CD8-positive, alpha-beta memory T cell (primary cell): Measurements from ENCODE around the gene ABCB6. TPM values are rescaled to one million over a fixed set of nuclear protein-coding genes. Genes with fewer than 3 reads are reported as not detected.

Experiments used
- CTCF ChIA-PET: fragments of 350-600 bp; sonication (Branson Sonifier 250); formaldehyde crosslinking; loops from one replicate; lab custom pipeline; 2021; ENCODE audit warnings: antibody characterized with exemption; lab: Charles Lee
- POLR2A ChIA-PET: fragments of 350-600 bp; sonication (Branson Sonifier 250); formaldehyde crosslinking; loops from one replicate; lab custom pipeline; 2021; ENCODE audit warnings: antibody characterized with exemption; lab: Charles Lee
- DNase-seq, 5 donors: peaks; one replicate each; pipeline versions ENCODE4 v3.0.0 to v3.0.0-alpha.2; 2020 to 2022; ENCODE audit warnings: mixed read lengths in 1 of 5
- H3K27ac ChIP-seq: one replicate; pipeline ENCODE4 v1.7.0; 2013; ENCODE audit warnings: low read depth, mild to moderate bottlenecking, low read length, moderate library complexity
- H3K27me3 ChIP-seq: 2 replicates; pipeline ENCODE4 v1.7.0; 2013; ENCODE audit warnings: low read length, mild to moderate bottlenecking; ENCODE audit not compliant: insufficient read depth, poor library complexity, severe bottlenecking
- H3K36me3 ChIP-seq: 2 replicates; pipeline ENCODE4 v1.7.0; 2013; ENCODE audit warnings: mild to moderate bottlenecking, low read length, moderate library complexity; ENCODE audit not compliant: insufficient read depth
- H3K4me1 ChIP-seq: 2 replicates; pipeline ENCODE4 v1.7.0; 2013; ENCODE audit warnings: mild to moderate bottlenecking, low read length, moderate library complexity; ENCODE audit not compliant: insufficient read depth
- H3K4me3 ChIP-seq: 2 replicates; pipeline ENCODE4 v1.7.0; 2013; ENCODE audit warnings: mild to moderate bottlenecking, low read length
- H3K9me3 ChIP-seq: 2 replicates; pipeline ENCODE4 v1.7.0; 2013; ENCODE audit warnings: mild to moderate bottlenecking, low read length
- H3K27ac Mint-ChIP-seq, 8 donors: one replicate each; pipeline ENCODE4 v1.8.0; 2020 to 2021; ENCODE audit warnings: mixed read lengths in 8 of 8, mild to moderate bottlenecking in 6 of 8, inconsistent platforms in 3 of 8, moderate library complexity in 3 of 8
- H3K27me3 Mint-ChIP-seq, 2 donors: one replicate each; pipeline ENCODE4 v1.8.0; 2020 to 2021; ENCODE audit warnings: mixed read lengths in 2 of 2, mild to moderate bottlenecking in 1 of 2, moderate library complexity in 1 of 2
- H3K36me3 Mint-ChIP-seq, 3 donors: one replicate each; pipeline ENCODE4 v1.8.0; 2020 to 2021; ENCODE audit warnings: mixed read lengths in 3 of 3, inconsistent platforms in 1 of 3, mild to moderate bottlenecking in 1 of 3
- H3K4me1 Mint-ChIP-seq, 3 donors: one replicate each; pipeline ENCODE4 v1.8.0; 2020 to 2021; ENCODE audit warnings: mixed read lengths in 3 of 3, inconsistent platforms in 1 of 3, mild to moderate bottlenecking in 1 of 3
- H3K4me3 Mint-ChIP-seq, 7 donors: one replicate each; pipeline ENCODE4 v1.8.0; 2020 to 2021; ENCODE audit warnings: mixed read lengths in 7 of 7, mild to moderate bottlenecking in 6 of 7, moderate library complexity in 4 of 7, inconsistent platforms in 2 of 7
- H3K9me3 Mint-ChIP-seq, 5 donors: one replicate each; pipeline ENCODE4 v1.8.0; 2020 to 2022; ENCODE audit warnings: mixed read lengths in 5 of 5, mild to moderate bottlenecking in 3 of 5, moderate library complexity in 2 of 5, inconsistent platforms in 1 of 5
- polyA plus RNA-seq: library from polyadenylated mRNA; unstranded; fragments of 300-500 nt; fragmentation: Illumina TruSeq; gene quantifications from one replicate; pipeline ENCODE4 v1.2.3, GENCODE V29; 2021
- total RNA-seq, 2 experiments: library from RNA; stranded (reverse); gene quantifications; one replicate each; pipeline ENCODE4 v1.2.3, GENCODE V29; 2021

ABCB6 gene
- total and polyA plus RNA-seq, 3 experiments from 2014 or later = 2.1 to 22.8 (median 22.1) TPM

DNA sequence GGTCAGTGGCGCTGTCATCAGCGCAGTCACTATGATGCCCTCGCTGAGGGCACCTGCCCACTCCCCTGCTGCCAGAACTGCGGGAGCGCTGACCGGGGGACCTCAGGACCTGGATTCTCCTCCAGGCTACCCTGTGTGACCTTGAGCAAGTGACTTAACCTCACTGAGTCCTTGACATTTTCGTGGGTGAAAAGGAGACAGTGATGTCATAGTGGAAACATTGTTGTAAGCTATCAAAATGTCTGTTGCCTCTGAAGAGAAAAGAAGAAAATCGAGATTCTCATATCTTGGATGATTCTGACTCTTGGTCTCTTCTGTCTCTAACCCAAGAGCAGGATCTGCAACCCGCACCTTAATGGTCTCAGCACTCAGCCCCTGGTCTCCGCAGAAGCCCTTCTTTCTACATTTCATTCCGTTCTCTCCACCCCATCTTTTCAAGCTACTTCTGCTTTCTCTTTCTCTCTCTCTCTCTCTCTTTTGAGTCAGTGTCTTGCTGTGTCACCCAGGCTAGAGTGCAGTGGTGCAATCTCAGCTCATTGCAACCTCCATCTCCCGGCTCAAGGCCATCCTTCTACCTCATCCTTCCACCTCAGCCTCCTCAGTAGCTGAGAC lies 35.9 kb upstream of the ABCB6 start:
- Histone ChIP-seq H3K4me3 (peak overlapping the region; percentile 99), H3K27me3 (no peaks in the 10 kb centered on the region), H3K9me3 (no peaks in the 10 kb centered on the region), H3K36me3 (peaks cover 23% of the 10 kb centered on the region), H3K4me1 (peaks cover 30% of the 10 kb centered on the region), H3K27ac (peak overlapping the region; percentile 95)
- ChIA-PET CTCF (interaction anchor here (0.7 to 12.3 kb wide), 14 partner anchors 10 to 134 kb away, joined by 3 to 136 read pairs (median 4); partner anchors contain the start of genes ANKZF1, ATG9A, CNPPD1 and DNAJB2), POLR2A (interaction anchor here (0.6 to 11.9 kb wide), 17 partner anchors 9 to 133 kb away, joined by 3 to 164 read pairs (median 5); partner anchors contain the start of genes ABCB6, ANKZF1, ATG9A and CNPPD1)
- peaks cover 4 to 45% (median 21%) of the 10 kb centered on the region in 3 donors for H3K36me3 Mint-ChIP-seq
- H3K27ac Mint-ChIP-seq = peak overlapping the region; percentile 91 to 100 (median 96)
- peak in 3 of 5 donors; percentile 69 to 75 (median 70) for DNase-seq
- H3K4me3 Mint-ChIP-seq = peak overlapping the region; percentile 84 to 90 (median 88)
- H3K9me3 Mint-ChIP-seq = no peaks in the 10 kb centered on the region
- peaks cover 0 to 3% of the 10 kb centered on the region in 2 donors for H3K27me3 Mint-ChIP-seq
- H3K4me1 Mint-ChIP-seq = peaks cover 37 to 43% (median 38%) of the 10 kb centered on the region in 3 donors

DNA sequence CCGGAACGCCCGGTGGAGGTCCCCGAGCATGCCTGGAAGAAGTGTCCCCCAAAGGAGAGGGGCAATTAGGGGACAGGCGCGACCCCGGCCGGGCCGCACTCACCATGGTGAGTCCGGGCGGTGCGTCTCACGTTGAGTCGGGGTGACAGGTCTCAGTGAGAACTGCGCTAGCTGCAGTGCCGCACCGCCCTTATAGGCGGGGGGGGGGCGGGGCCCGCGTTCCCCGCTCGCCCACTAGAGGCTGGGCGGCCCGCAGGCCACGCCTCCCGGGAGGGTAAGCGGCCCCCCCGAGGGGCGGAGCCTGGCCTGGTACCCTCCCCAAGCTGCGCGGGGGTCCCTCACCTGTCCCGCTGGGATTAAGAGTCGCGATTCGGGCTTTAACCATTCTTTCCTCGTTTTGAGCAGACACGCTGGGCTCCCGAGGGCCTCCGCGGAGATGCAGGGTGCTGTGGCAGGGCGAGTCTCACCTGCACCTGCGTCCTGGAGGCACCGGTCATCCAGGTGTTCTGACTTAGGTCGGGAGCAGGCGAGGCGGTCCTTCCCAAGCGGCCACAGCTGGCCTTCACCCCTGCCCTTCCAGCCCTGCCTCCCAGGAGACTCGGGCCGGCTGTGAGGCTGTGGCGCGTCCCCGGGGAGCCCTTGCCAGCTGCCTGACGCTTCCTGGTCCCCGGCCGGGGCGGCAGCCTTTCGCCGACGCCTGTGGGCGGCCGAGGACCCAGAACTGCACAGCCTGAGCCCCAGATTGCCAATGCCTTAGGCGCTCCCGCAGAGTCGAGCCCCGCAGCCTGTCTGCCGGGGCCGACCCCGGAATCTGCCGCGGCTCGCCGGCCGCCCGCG lies 35.2 kb upstream of the ABCB6 start, which contains the start of gene TUBA4A:
TSS of gene TUBA4A (minus strand) at position 166 of the 837 bp plus-strand sequence. CDS start at position 106, 60 bp downstream.
- H3K4me3 ChIP-seq = peak within 1 kb of the TSS; percentile 99
- CTCF ChIA-PET = interaction anchor here (0.6 to 12.3 kb wide), 19 partner anchors 9 to 135 kb away, joined by 3 to 136 read pairs (median 4); partner anchors contain the start of genes ABCB6, ANKZF1, ATG9A and CNPPD1

DNA sequence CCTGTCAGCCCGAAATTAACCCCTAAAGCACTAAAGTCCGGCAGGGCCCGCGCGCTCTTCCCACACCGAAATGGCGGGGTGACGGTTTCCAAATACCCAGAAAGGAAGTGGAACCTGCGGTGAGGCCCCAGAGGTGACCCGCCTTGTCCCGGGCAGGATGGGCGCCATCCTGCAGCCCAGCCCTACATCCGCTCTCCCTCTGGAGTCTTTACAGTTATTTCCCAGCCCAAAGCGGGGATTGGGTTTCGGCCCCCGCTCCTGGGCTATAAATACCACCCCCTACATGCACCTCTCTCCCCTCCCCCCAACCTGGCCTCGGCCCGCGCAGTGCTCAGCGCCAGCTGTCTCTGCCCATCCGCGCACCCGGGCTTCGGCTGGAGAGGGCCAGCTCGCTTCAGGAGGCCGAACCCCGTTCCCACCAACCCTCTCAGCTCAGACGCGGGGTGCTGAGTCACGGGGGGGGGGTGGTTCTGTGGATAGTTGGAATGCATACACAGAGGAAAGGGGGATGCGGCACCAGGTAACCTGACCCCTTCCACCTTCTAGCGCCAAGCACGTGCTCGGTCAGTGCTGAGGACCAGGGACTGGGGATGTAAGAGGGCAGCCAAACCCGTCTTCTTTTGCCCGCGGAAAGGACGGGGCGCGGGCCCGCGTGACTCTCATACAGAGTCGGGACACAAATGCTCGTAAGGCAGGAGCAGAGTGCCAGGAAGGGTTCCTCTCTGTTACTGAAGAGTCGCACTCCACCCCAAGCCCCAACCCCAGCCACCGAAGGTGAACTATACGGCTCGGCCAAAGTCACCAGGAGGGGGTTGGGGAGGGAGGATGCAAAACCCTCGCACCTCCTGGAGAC lies 34.4 kb upstream of the ABCB6 start, which contains the start of gene TUBA4B:
TSS of gene TUBA4B (plus strand) at position 344 of the 853 bp plus-strand sequence. CDS start at position 509, 165 bp downstream.
- no peaks in the 10 kb centered on the region for H3K27me3 ChIP-seq
- H3K4me3 ChIP-seq = peak within 1 kb of the TSS; percentile 99
- H3K4me1 ChIP-seq = peaks cover 45% of the 10 kb centered on the region
- H3K27ac Mint-ChIP-seq = peak within 1 kb of the TSS; percentile 91 to 100 (median 96)
- DNase-seq = peak; percentile 25 to 60 (median 48)
- H3K27ac ChIP-seq = peak within 1 kb of the TSS; percentile 95
- H3K4me3 Mint-ChIP-seq = peak within 1 kb of the TSS; percentile 84 to 99 (median 89)
- no peaks in the 10 kb centered on the region for H3K27me3 Mint-ChIP-seq
- ChIA-PET POLR2A (interaction anchor here (0.6 to 11.9 kb wide), 13 partner anchors 23 to 1037 kb away, joined by 3 to 164 read pairs (median 7); partner anchors contain the start of genes ABCB6, ANKZF1, ATG9A and CNPPD1), CTCF (interaction anchor here (0.6 to 12.3 kb wide), 14 partner anchors 8 to 99 kb away, joined by 3 to 136 read pairs (median 5); partner anchors contain the start of genes ABCB6, ANKZF1, ATG9A and DNAJB2)
- peaks cover 52 to 59% (median 54%) of the 10 kb centered on the region in 3 donors for H3K4me1 Mint-ChIP-seq
- H3K36me3 Mint-ChIP-seq = peaks cover 4 to 60% (median 24%) of the 10 kb centered on the region in 3 donors
- H3K36me3 ChIP-seq = peaks cover 34% of the 10 kb centered on the region
- H3K9me3 Mint-ChIP-seq = no peaks in the 10 kb centered on the region
- H3K9me3 ChIP-seq = no peaks in the 10 kb centered on the region

More for the DNA sequence above, 35.2 kb upstream of the ABCB6 start, which contains the start of gene TUBA4A:
- Histone ChIP-seq H3K4me1 (peaks cover 37% of the 10 kb centered on the region), H3K27me3 (no peaks in the 10 kb centered on the region), H3K9me3 (no peaks in the 10 kb centered on the region), H3K36me3 (peaks cover 25% of the 10 kb centered on the region), H3K27ac (peak within 1 kb of the TSS; percentile 95)
- Mint-ChIP-seq H3K27ac (peak within 1 kb of the TSS; percentile 91 to 100 (median 96)), H3K4me1 (peaks cover 45 to 50% (median 45%) of the 10 kb centered on the region in 3 donors), H3K27me3 (no peaks in the 10 kb centered on the region), H3K36me3 (peaks cover 4 to 52% (median 22%) of the 10 kb centered on the region in 3 donors), H3K4me3 (peak within 1 kb of the TSS; percentile 84 to 99 (median 89)), H3K9me3 (no peaks in the 10 kb centered on the region)
- DNase-seq = peak; percentile 88 to 95 (median 90)
- POLR2A ChIA-PET = interaction anchor here (0.5 to 11.9 kb wide), 16 partner anchors 8 to 1037 kb away, joined by 3 to 164 read pairs (median 5); partner anchors contain the start of genes ABCB6, ANKZF1, ATG9A and CNPPD1

DNA sequence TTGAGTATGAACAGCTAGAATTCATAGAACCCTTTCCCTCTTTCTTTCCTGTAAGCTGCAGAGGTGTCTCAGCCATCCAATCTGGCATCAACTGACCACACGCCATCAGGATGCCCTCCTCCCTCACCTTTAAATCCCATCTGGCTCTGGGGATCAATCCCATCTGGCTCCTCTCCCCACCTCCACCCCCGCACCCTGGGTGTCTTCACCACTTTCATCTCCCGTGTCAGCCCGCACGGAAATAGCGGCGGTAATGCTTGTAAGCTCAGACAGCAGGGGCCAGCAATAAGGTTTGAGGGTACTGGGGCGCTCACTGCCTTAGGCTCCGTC lies 33.8 kb upstream of the ABCB6 start:
- ChIA-PET CTCF (interaction anchor here (0.6 to 12.3 kb wide), 10 partner anchors 9 to 77 kb away, joined by 3 to 136 read pairs (median 6); partner anchors contain the start of genes ANKZF1, ATG9A and DNAJB2), POLR2A (interaction anchor here (0.6 to 11.9 kb wide), 9 partner anchors 13 to 970 kb away, joined by 3 to 164 read pairs (median 7); partner anchors contain the start of genes ABCB6, ANKZF1, ATG9A and CNPPD1)
- Histone ChIP-seq H3K27ac (peak overlapping the region; percentile 95), H3K4me1 (peaks cover 51% of the 10 kb centered on the region), H3K27me3 (no peaks in the 10 kb centered on the region), H3K4me3 (peak overlapping the region; percentile 99), H3K36me3 (peaks cover 35% of the 10 kb centered on the region), H3K9me3 (no peaks in the 10 kb centered on the region)
- H3K27me3 Mint-ChIP-seq = peaks cover 0 to 4% of the 10 kb centered on the region in 2 donors
- H3K9me3 Mint-ChIP-seq = no peaks in the 10 kb centered on the region
- peak overlapping the region; percentile 85 to 98 (median 96) for H3K27ac Mint-ChIP-seq
- H3K4me3 Mint-ChIP-seq = peak overlapping the region; percentile 84 to 99 (median 89)
- DNase-seq = peak in 2 of 5 donors; percentile 23 to 70
- H3K36me3 Mint-ChIP-seq = peaks cover 4 to 66% (median 25%) of the 10 kb centered on the region in 3 donors
- peaks cover 58 to 65% (median 60%) of the 10 kb centered on the region in 3 donors for H3K4me1 Mint-ChIP-seq

DNA sequence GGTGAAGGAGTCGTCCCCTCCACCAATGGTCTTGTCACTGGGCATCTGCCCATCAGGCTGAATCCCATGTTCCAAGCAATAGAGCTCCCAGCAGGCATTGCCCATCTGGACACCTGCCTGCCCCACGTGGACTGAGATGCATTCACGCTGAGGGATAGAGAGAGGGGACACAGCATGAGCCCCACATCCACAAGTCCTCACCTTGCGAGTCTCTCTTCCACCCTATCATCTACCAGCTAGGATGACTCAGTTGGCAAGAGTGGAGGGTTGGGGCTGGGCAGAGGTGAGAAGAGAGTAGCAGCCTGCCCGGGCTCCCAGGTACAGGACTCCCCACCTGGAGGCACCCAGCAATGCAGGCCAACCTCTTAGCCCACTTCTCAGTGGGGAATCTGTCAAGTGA lies 33.3 kb upstream of the ABCB6 start:
- Histone ChIP-seq H3K4me3 (peak overlapping the region; percentile 99), H3K27ac (peak overlapping the region; percentile 95), H3K9me3 (no peaks in the 10 kb centered on the region), H3K27me3 (no peaks in the 10 kb centered on the region), H3K36me3 (peaks cover 35% of the 10 kb centered on the region), H3K4me1 (peaks cover 55% of the 10 kb centered on the region)
- H3K4me3 Mint-ChIP-seq = peak overlapping the region; percentile 84 to 99 (median 89)
- ChIA-PET CTCF (interaction anchor here (0.6 to 12.3 kb wide), 11 partner anchors 9 to 76 kb away, joined by 3 to 136 read pairs (median 5); partner anchors contain the start of genes ANKZF1, ATG9A and DNAJB2), POLR2A (interaction anchor here (0.5 to 11.9 kb wide), 9 partner anchors 9 to 871 kb away, joined by 3 to 164 read pairs (median 4); partner anchors contain the start of genes ABCB6, ANKZF1, ATG9A and CNPPD1)
- H3K27me3 Mint-ChIP-seq = peaks cover 0 to 4% of the 10 kb centered on the region in 2 donors
- H3K4me1 Mint-ChIP-seq = peaks cover 63 to 69% (median 64%) of the 10 kb centered on the region in 3 donors
- peak overlapping the region; percentile 85 to 98 (median 96) for H3K27ac Mint-ChIP-seq
- H3K36me3 Mint-ChIP-seq = peaks cover 4 to 66% (median 25%) of the 10 kb centered on the region in 3 donors
- no peaks in the 10 kb centered on the region for H3K9me3 Mint-ChIP-seq
- DNase-seq = peak in 2 of 5 donors; percentile 14 to 57

DNA sequence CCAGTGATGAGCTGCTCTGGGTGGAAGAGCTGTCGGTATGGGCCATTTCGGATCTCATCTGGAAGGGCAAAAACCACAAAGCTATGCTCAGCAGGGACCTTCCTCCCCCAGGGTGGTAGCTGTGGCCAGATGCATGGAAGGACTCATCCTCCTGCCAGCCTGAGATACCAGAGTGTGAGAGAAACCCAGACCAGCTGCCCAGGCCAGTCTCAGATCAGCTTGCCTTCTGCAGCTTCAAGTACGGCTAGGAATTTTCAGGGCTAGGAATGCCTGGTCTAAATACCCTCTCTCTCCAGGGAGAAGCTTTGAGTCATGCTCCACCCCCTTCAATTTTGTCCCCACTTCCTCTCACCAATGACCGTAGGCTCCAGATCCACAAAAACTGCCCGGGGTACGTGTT lies 32.9 kb upstream of the ABCB6 start:
- DNase-seq = no peak
- Histone ChIP-seq H3K9me3 (no peaks in the 10 kb centered on the region), H3K27me3 (no peaks in the 10 kb centered on the region), H3K4me1 (peaks cover 60% of the 10 kb centered on the region), H3K4me3 (peak overlapping the region; percentile 99), H3K36me3 (peaks cover 35% of the 10 kb centered on the region), H3K27ac (peak overlapping the region; percentile 95)
- Mint-ChIP-seq H3K27ac (peak overlapping the region; percentile 45 to 98 (median 94)), H3K36me3 (peaks cover 4 to 66% (median 25%) of the 10 kb centered on the region in 3 donors), H3K4me3 (peak overlapping the region; percentile 84 to 99 (median 89)), H3K4me1 (peaks cover 67 to 73% (median 68%) of the 10 kb centered on the region in 3 donors), H3K27me3 (peaks cover 0 to 4% of the 10 kb centered on the region in 2 donors), H3K9me3 (no peaks in the 10 kb centered on the region)
- ChIA-PET POLR2A (interaction anchor here (0.5 to 11.9 kb wide), 8 partner anchors 10 to 871 kb away, joined by 3 to 164 read pairs (median 6); partner anchors contain the start of genes ABCB6, ANKZF1, ATG9A and CNPPD1), CTCF (interaction anchor here (0.6 to 12.3 kb wide), 8 partner anchors 10 to 44 kb away, joined by 3 to 136 read pairs (median 6); partner anchors contain the start of genes ANKZF1, ATG9A and DNAJB2)
